GM18507 (cell line): ENCODE data around the gene HLA-DRB1.
A peak's percentile ranks its signal among the peaks of the same experiment; 100 is the strongest.
"Not testable (repeated sequence)": the region's sequence is repeated elsewhere in the genome, so short reads cannot be mapped to it uniquely, and the experiment has no call there.

Source experiments
- DNase-seq: peaks from one replicate; pipeline ENCODE4 v3.0.0; 2011; ENCODE audit warnings: low read depth; ENCODE audit not compliant: insufficient read length; ENCODE audit errors: extremely low spot score
- FAIRE-seq: peaks from 2 replicates; lab custom pipeline; 2011; peaks lifted over from hg19 to GRCh38; lab: Jason Lieb, UNC

The HLA-DRB1 gene

DNA sequence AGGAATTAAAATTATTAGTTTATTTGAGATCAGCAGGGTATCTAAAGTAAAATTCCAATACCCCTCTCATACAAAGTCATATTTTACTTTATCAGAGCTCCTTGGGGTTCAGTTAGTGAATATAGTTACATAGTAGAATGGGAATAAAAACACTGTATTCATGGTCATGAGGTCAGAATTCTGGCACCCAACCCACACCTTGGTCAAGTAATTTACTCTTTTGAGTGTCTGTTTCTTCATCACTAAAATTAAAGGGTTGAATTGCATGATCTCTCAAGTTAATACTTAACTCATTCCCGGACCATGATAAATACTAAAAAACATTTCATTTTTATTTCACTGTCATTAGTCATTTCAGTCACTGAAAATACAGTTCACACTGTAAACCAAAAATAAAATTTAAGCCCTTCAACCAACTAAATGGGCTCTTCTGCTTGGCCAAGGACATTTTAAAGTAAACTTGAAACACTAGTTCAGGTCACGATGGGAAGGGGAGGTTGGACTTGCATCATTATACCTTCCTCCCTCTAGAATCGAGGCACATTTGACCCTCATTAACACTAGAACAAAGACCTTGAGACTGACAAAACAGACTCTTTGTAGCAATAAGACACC, 21.1 kb upstream of the HLA-DRB1 start:
- FAIRE-seq (no peak), DNase-seq (no peak)

DNA sequence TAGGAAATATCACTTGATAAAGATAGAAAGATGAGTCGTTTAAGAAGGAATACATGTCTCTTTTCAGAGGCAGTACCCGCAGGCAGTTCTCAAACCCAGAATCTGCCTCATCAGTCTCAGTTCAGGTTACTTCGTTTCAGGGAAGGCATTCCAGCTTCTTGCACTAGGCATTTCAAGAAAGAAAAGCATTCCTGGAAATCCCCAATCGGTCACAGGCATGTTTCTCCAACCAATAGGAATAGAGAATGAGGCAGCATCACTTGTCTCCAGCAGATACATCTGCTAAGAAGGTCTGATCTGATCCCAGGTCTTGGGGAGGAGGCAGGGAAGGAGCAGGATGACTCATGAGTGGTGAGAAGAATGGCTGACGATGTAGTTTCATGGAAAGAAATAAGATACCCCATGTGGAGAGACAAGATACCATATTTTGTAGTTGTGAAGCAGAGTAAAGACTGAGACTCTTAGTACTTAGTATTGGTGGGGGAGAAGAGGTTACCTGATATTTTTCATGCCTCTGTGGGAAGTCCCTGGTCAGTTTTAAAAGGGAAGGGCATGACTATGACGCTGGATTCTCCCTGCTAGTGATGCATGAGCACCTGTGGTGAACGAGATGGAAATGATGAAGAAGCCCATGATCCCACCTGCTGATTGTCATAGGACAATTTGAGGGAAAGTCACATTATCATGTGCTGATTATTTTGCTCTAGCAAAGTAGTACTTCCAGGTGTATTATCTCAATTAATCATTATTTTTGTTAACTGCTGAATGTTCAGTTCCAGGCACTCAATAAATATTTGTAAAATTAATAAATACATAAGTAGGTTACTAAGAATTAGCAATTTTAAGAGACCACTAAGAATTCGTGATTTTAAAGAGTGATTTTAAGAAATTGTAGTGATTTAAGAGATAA, 20.3 kb upstream of the HLA-DRB1 start:
- DNase-seq: no peak
- FAIRE-seq: peak; percentile 99

DNA sequence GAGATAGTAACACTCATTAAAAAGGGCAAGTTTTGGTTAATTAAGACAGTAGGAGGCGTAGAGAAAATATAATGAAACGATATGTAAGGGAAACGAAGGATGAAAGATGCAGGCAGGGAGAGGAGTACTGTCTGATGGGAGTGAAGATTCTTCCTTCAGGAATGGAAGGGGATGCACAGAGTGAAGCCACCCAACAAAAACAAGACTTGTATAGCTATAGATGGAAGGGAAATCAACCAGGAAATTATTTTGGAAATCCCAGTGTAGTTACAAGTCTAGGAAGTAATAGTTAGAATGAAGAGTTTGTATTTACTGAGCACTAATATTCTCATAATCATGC, 19.7 kb upstream of the HLA-DRB1 start:
- no peak for DNase-seq
- no peak for FAIRE-seq

DNA sequence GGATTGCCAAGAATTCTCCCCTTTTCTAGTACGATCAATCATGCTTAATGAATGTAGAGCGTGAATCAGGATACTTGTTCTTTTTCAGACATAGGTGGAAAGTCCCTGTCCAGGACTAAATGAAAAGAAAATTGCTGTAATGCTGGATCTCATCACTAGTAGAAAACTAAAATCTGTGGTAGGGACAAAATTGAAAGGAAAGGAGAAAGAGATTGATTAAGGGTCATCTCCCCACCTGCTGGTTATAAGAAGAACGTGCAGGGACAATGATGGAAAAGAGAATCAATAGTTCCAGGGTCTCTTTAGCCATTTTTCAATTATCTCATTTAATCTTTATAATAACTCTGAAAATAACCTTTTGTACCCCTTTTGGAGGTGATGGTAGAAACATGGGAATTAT, 18.7 kb upstream of the HLA-DRB1 start:
- DNase-seq (no peak), FAIRE-seq (peak; percentile 64)

DNA sequence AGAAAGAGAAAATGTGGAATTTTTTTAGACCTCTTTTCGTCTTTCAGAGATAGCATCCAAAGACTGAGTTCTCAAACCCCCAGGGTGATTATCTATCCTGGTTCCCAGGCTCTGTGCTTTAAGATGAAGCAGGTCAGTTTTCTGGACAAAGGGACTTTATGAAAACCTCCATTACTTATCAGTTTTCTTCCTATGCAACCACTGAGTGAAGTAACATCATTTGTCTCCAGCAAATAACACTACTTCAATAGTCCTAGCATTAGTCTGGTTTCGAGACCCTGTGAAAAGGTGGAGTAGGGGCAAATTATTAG, 18.3 kb upstream of the HLA-DRB1 start:
- DNase-seq: no peak
- FAIRE-seq: no peak

DNA sequence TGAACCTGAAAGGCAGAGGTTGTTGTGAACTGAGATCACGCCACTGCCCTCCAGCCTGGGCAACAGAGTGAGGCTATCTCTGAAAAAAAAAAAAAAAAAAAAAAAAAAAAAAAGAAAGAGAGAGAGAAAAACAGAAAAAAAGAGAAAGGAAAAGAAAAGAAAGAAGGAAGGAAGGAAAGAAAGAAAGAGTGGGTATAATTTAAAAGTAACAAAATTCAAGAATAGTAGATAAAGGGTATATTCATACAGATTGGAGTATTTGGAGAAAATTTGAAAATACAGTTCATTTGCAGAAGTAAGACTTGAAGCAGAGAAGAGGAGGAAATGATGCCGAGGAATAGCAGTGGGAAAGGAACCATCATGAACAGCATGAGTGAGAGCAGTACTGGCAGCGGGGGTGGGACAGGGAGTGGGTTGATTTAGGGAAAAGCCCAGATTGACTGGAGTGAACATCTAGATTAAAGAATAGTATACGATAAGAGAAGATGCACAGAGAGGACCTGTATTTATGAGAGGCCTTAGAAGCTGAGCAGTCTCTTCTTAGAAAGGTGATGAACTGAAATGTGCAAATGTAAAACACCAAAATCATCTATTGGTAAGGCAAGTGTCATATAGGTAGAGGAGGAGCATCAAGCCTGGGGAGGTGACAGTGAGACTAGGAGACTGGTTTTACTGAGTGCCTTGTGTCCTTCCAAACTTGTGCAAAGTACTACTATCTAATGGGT, 17.8 kb upstream of the HLA-DRB1 start:
- DNase-seq (no peak), FAIRE-seq (peak; percentile 84)

DNA sequence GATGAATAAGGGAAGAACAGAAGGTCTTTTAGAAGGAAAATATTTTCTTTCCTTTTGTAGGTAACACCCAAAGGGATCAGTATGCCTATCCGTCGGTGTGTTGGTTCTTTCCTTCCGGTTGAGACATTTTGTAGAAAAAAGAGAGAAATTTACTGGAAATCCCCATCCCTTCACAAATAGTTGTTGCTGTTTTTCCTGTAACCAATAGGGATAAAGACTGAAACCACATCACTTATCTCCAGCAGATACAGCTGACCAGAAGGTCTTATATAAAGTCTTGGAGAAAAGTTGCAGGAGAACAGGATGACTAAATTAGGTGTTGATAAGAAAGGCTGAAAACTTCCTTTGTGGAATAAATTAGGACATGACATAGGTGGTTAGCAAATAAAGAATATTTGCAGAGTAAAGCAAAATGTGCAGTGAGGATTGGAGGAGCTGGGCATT, 14.8 kb upstream of the HLA-DRB1 start:
- FAIRE-seq (peak; percentile 83), DNase-seq (no peak)

DNA sequence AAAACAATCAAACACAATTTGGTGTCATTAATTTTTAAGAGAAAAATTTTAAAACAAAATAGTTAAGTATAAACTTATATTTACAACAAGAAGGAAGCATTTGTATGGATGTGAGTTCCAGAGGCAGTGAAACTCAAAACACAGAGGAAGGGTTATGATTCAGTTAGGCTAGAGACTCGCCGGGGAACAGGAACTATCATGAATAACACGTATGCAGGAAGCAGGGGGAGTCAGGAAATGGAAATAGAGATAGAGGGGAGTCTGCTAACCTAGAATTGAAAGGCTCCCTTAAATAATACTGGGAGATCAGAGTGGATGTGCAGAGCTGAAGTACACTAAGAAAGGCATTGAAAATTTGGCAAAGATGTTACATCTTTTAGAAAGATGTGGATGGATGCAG, 14.2 kb upstream of the HLA-DRB1 start:
- no peak for DNase-seq
- FAIRE-seq: no peak

DNA sequence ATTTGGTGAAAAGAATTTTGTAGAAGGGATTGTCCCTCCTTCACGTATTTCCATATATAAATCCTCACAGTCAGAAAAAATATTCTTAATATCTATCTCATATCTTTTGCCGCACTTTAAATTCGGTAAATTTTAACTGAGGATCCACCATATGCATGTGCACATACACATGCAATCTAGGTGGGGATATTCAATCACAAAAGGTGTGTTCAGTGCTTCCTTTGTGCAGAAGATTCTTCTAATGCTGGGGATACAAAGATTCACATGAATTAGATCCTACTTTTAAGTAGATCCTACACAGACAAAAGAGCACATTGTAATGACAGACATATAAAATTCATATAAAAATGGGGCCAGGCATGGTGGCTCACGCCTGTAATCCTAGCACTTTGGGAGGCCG, 13.6 kb upstream of the HLA-DRB1 start:
- FAIRE-seq (no peak), DNase-seq (no peak)

DNA sequence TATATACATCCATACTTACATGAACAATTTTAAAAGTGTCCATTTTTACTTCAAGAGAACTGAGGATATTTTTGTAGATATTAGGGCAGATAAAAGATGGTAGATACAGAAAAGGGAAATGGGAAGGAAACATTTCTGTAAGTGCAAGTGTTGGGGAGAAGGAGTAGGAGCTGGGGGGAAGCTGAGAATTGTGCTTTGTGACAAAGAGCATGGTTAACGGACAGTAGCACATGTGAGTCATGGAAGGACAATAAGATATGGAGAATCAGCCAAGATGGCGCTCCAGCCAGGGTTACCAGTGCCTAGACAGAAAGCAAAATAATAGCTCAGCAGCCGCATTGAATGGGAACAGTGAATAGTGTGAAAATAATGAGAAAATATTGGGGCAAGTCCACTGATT, 12.7 kb upstream of the HLA-DRB1 start:
- DNase-seq (no peak), FAIRE-seq (no peak)

DNA sequence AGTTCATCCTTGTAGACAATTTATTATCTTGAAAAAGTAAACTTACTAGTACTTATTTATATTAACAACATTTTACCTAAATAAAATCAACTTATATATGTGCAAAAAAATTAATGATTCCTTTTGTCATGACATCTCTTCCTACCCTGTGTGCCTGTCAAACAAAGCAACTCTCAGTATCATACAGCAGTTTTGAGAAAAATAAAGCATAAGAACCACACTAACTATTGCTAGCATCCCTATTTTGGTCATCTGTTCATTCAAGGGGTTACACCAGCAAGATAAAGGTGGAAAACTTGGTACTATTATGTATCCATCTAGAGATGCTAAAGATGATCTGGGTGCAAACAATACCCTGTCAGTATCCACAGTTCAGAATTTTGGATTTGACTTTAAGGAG, 7.4 kb upstream of the HLA-DRB1 start:
- DNase-seq: no peak
- FAIRE-seq: no peak

DNA sequence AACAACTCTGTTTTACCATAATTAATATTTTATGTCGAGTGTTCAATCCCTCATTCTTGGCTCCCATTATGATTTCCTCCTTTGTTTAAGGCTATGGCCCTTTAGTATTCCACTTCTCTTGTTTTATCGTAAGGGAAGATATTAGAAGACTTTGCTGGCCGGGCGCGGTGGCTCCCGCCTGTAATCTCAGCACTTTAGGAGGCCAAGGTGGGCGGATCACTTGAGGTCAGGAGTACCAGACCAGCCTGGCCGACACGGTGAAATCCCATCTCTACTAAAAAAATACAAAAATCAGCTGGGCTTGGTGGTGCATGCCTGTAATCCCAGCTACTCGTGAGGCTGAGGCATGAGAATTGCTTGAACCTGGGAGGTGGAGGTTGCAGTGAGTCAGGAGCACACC, 1.1 kb upstream of the HLA-DRB1 start:
- not testable (repeated sequence) for DNase-seq, FAIRE-seq

DNA sequence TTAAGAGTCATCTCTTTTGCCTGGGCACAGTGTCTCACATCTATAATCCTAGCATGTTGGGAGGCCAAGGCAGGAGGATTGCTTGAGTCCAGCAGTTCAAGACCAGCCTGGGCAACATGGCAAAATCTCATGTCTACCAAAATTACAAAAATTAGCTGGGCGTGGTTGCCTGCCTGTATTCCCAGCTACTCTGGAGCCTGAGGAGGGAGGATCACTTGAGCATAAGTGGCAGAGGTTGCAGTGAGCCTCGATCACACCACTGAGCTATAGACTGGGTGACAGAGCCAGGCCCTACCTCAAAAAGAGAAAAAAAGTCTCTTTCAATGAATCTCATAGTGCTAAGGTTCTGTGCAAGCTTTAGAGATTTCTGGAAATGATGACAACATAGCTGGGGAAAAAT, 1.5 kb downstream of the HLA-DRB1 start:
- peak; percentile 12 for FAIRE-seq

DNA sequence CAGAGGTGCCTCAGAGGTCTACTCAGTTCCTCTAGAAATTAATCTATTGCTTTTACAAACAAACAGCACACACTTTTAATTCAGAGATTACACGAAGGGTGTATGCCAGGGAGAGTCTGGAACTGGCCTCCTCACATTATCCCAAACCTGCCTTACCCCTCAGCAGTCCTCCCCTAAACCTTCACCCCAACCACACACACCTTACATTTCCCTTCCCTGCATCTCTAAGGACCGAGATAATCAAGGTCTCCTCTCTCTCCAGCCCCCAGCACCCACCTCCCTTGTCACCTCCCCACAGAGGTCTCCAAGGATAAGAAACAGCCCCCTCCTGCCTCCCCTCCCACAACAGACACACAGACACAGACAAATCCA, 6.1 kb downstream of the HLA-DRB1 start:
- FAIRE-seq (no peak), DNase-seq (no peak)

More for the DNA sequence above, 1.5 kb downstream of the HLA-DRB1 start:
- no peak for DNase-seq

DNA sequence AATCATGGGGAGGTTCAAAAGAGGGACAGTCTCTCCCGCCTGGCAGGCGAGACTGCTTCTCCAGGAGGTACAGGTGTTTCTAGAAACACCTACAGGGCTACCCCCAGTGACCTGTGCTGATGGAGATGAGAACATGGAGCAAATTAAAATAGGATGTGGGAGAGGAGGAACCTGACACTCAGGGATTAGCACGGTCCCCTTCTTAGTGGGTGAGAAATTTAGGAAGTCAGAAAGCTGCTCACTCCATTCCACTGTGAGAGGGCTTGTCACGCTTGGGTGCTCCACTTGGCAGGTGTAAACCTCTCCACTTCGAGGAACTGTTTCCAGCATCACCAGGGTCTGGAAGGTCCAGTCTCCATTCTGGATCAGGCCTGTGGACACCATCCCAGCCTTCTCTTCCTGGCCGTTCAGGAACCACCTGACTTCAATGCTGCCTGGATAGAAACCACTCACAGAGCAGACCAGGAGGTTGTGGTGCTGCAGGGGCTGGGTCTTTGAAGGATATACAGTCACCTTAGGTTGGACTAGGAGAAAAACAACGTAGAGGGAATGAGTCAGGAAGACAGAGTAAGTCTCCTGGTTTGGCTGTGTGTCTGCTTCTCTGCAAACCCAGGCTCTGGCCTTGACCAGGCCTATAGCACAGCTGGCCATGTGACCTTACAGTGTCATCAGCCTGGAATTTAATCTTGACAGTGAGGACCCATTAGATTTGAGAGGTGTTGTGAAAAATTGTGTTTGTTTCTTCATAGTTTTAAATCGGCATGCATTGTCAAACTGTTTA, 8.1 kb downstream of the HLA-DRB1 start:
- FAIRE-seq (no peak), DNase-seq (no peak)

DNA sequence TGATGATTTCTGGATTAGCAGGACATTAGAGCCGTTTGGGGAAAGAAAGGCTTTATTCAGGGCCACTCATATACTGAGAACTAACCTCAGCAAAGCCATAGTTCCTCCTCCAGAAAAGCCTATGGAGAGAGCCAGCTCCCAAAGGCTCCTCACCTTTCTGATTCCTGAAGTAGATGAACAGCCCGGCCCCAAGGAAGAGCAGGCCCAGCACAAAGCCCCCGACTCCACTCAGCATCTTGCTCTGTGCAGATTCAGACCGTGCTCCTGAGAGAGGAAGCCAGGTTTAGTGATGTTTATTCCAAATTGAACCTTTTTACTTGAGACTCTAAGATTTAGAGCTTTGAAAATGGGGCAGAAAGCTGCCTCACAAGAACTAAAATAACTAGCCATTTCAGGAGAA, 9.1 kb downstream of the HLA-DRB1 start:
- FAIRE-seq (no peak), DNase-seq (no peak)

DNA sequence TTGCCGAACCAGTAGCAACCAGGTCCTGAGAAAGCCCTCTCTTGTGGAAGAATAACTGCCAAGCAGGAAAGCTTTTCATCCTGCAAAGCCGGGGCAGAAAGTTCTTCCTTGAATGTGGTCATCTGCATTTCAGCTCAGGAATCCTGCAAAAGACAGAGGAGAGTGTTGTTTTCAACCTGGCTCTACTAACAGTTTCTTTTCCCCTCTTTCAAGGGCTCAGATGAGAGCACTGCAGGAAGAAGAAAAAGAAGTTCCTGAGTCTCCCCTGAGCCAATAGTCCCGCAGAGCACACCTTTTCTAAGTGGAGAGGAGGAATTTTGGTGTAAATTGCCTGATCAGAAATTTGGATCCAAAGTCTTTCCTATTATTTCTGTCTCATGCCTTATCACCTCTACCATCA, 10.7 kb downstream of the HLA-DRB1 start:
- FAIRE-seq: no peak
- DNase-seq: no peak

DNA sequence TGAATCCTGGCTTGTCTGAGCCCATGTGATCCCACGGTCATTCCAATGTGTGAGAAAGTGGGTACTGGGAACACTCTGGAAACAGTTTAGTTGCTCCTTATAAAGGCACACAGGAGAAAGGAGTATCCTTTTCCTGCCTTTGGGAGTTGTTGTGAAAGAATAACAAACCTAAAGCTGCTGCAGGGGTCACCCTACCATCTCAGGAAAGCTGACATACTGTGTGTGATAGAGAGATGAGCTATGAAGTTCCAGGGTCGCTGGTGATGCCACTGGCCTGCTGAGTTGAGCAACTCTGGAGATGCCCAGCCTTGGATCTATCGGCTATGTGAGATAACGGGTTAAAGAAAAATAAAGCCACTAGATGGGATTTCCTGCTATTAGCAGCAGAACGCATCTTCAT, 12.2 kb downstream of the HLA-DRB1 start:
- FAIRE-seq, DNase-seq: not testable (repeated sequence)

DNA sequence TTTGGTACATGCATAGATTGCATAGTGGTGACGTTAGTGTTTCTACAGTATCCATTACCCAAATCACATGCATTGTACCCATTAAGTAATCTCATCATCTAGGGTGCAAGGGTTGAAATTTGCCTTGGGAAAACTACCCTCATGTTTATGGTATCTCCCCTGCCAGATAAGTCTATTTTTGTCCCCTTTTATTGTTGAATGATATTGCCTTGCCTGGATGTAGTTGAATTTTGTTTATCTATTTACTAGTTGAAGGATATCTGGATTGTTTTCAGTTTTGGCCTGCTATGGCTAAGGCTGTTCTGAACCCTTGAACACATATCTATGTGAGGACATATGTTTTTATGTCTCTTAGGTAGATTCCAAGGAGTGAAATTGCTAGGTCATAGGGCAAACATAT, 13.4 kb downstream of the HLA-DRB1 start:
- DNase-seq (no peak), FAIRE-seq (no peak)

DNA sequence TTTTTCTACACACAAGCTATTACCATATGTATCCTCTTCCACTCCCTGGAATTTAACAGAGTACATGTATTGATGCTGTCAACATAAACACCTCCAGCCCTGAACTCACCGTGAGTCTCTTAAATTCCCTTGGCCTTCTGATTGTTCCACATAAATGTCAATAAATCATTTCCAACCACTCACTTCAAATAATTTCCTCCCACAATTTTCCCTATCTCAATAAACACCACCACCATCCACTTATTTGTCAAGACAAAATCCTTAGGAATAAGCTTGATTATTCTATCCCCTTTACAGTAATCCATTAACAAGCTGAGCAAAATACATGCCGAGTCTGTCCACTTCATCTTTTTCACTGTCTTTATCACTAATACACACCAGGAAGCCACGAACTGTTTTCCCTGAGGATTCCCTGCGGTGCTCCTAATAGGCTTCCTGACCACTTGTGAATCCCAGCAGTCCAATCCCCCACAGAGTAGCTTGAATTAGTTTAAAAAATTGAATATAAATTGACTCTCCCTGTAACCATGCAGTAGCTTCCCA, 19.2 kb downstream of the HLA-DRB1 start:
- no peak for DNase-seq
- FAIRE-seq: no peak
